HCT116 (cell line): ENCODE measurements around the gene ALG13. TPM values are rescaled to one million over a fixed set of nuclear protein-coding genes. Genes with fewer than 3 reads are reported as not detected.

Experiments used
- ATAC-seq: fragments of 200-7000 bp; cut with Tn5 transposase; 2 replicates; pipeline ENCODE4 v1.9.1; 2020; ENCODE audit warnings: mild to moderate bottlenecking, moderate library complexity
- BruUV-seq: library from RNA; stranded (reverse); fragments of 400-500 nt; replicated peaks from 2 replicates; lab custom pipeline; 2021; lab: Mats Ljungman, UMichigan
- CTCF ChIA-PET: fragments of 300-600 bp; sonication (Branson Sonifier 250); formaldehyde crosslinking; loops from one replicate; lab custom pipeline; 2021; ENCODE audit warnings: antibody characterized with exemption; lab: Charles Lee
- POLR2A ChIA-PET: fragments of 300-600, 350-600 bp; sonication (Branson Sonifier 250); formaldehyde crosslinking; loops from one replicate; lab custom pipeline; 2021; ENCODE audit warnings: antibody characterized with exemption; lab: Charles Lee
- RAD21 ChIA-PET, 2 experiments: fragments of 300-600 bp; sonication (Branson Sonifier 250); formaldehyde crosslinking; loops; one replicate each; lab custom pipeline; 2023; ENCODE audit warnings: low total read pairs in 2 of 2; ENCODE audit not compliant: uncharacterized antibody in 2 of 2, unreplicated experiment in 2 of 2, low non-redundant PET in 1 of 2; lab: Charles Lee
- DNase-seq: peaks from one replicate; pipeline ENCODE4 v3.0.0-alpha.2; 2010; ENCODE audit warnings: low read depth, low spot score
- H2AFZ ChIP-seq: fragments of 200-600 bp; shearing (Covaris generic), sonication (generic); 2 replicates; pipeline ENCODE4 v1.6.1; 2017; ENCODE audit warnings: low read depth, mixed run types, mixed read lengths, antibody characterized with exemption, low read length; ENCODE audit not compliant: poor library complexity, severe bottlenecking
- H3K27ac ChIP-seq: 2 replicates; pipeline ENCODE4 v1.5.1; 2012; ENCODE audit warnings: low read depth, low read length
- H3K27me3 ChIP-seq: fragments of 200-600 bp; sonication (generic); 2 replicates; pipeline ENCODE4 v1.6.1; 2016; ENCODE audit warnings: mixed run types, low read length, mixed read lengths; ENCODE audit not compliant: insufficient read depth
- H3K36me3 ChIP-seq, 2 experiments: fragments of 200-500 bp in 1 of 2; fragments of 200-600 bp in 1 of 2; sonication (Bioruptor generic) in 1 of 2; sonication (generic) in 1 of 2; 2 replicates each; pipeline versions ENCODE4 v1.5.1 to v1.6.1; 2014 to 2016; ENCODE audit warnings: low read length in 2 of 2, inconsistent platforms in 1 of 2, mixed read lengths in 1 of 2, mixed run types in 1 of 2; ENCODE audit not compliant: insufficient read depth in 2 of 2, control insufficient read depth in 1 of 2
- H3K4me1 ChIP-seq, 2 experiments: fragments of 200-600 bp in 1 of 2; sonication (generic) in 1 of 2; 2 replicates each; pipeline versions ENCODE4 v1.5.1 to v1.6.1; 2012 to 2017; ENCODE audit warnings: low read length in 2 of 2, inconsistent platforms in 1 of 2, mild to moderate bottlenecking in 1 of 2, mixed read lengths in 1 of 2, mixed run types in 1 of 2, moderate library complexity in 1 of 2; ENCODE audit not compliant: insufficient read depth in 2 of 2, control insufficient read depth in 1 of 2
- H3K4me2 ChIP-seq: fragments of 200-600 bp; sonication (generic); 2 replicates; pipeline ENCODE4 v1.6.1; 2017; ENCODE audit warnings: mixed run types, low read length, mixed read lengths
- H3K4me3 ChIP-seq, 2 experiments: fragments of 200-600 bp in 1 of 2; sonication (generic) in 1 of 2; replicated peaks in 1 of 2; 2 replicates each; pipeline ENCODE4 v1.5.1; 2011 to 2016; ENCODE audit warnings: low read length in 2 of 2, control low read depth in 1 of 2, low read depth in 1 of 2, mild to moderate bottlenecking in 1 of 2, mixed read lengths in 1 of 2, mixed run types in 1 of 2
- H3K79me2 ChIP-seq: fragments of 200-600 bp; sonication (generic); 2 replicates; pipeline ENCODE4 v1.6.1; 2017; ENCODE audit warnings: mild to moderate bottlenecking, mixed run types, low read length, moderate library complexity, mixed read lengths; ENCODE audit not compliant: insufficient read depth
- H3K9ac ChIP-seq: fragments of 200-600 bp; sonication (generic); 2 replicates; pipeline ENCODE4 v1.6.1; 2016; ENCODE audit warnings: low read length, mixed read lengths
- H3K9me2 ChIP-seq: fragments of 200-600 bp; sonication (generic), shearing (Covaris generic); 2 replicates; pipeline ENCODE4 v1.6.1; 2017; ENCODE audit warnings: mixed run types, mild to moderate bottlenecking, moderate library complexity; ENCODE audit not compliant: insufficient read depth
- H3K9me3 ChIP-seq, 2 experiments: fragments of 200-500 bp in 1 of 2; fragments of 200-600 bp in 1 of 2; sonication (Bioruptor generic) in 1 of 2; sonication (generic) in 1 of 2; 2 replicates each; pipeline ENCODE4 v1.6.1; 2014 to 2017; ENCODE audit warnings: low read length in 2 of 2, mixed read lengths in 2 of 2, inconsistent platforms in 1 of 2, low read depth in 1 of 2, mild to moderate bottlenecking in 1 of 2, mixed run types in 1 of 2, moderate library complexity in 1 of 2; ENCODE audit not compliant: control insufficient read depth in 1 of 2, insufficient read depth in 1 of 2
- H4K20me1 ChIP-seq: fragments of 200-600 bp; sonication (generic), shearing (Covaris generic); 2 replicates; pipeline ENCODE4 v1.6.1; 2017; ENCODE audit warnings: mixed run types, mild to moderate bottlenecking, moderate library complexity; ENCODE audit not compliant: insufficient read depth
- ATF3 ChIP-seq: IDR thresholded peaks from 2 replicates; pipeline ENCODE4 v1.6.1; 2012
- CBX3 ChIP-seq: IDR thresholded peaks from 2 replicates; pipeline ENCODE4 v1.6.1; 2012; ENCODE audit warnings: low read depth
- CTCF ChIP-seq, 3 experiments: fragments of 200-600 bp in 1 of 3; sonication (generic) in 1 of 3; IDR thresholded peaks in 2 of 3; conservative IDR thresholded peaks in 1 of 3; 2 replicates each; pipeline ENCODE4 v1.5.1; 2012 to 2017; ENCODE audit warnings: low read depth in 2 of 3, low read length in 2 of 3, antibody characterized with exemption in 1 of 3, borderline replicate concordance in 1 of 3, control low read depth in 1 of 3, mild to moderate bottlenecking in 1 of 3, mixed read lengths in 1 of 3, mixed run types in 1 of 3, moderate library complexity in 1 of 3; ENCODE audit not compliant: insufficient read depth in 1 of 3
- EGR1 ChIP-seq: IDR thresholded peaks from 2 replicates; pipeline ENCODE4 v1.6.1; 2012; ENCODE audit warnings: low read depth
- ELF1 ChIP-seq: IDR thresholded peaks from 2 replicates; pipeline ENCODE4 v1.6.1; 2012; ENCODE audit warnings: low read depth, borderline replicate concordance
- EZH2 ChIP-seq: fragments of 200-600 bp; sonication (generic); IDR thresholded peaks from 2 replicates; pipeline ENCODE4 v1.6.1; 2017; ENCODE audit warnings: antibody characterized with exemption, mixed run types
- EZH2phosphoT487 ChIP-seq: fragments of 200-600 bp; IDR thresholded peaks from 2 replicates; pipeline ENCODE4 v1.6.1; 2018; ENCODE audit warnings: antibody characterized with exemption, borderline replicate concordance
- FOSL1 ChIP-seq: IDR thresholded peaks from 2 replicates; pipeline ENCODE4 v1.6.1; 2012; ENCODE audit warnings: low read depth
- JUND ChIP-seq: IDR thresholded peaks from 2 replicates; pipeline ENCODE4 v1.6.1; 2012
- MAX ChIP-seq: IDR thresholded peaks from 2 replicates; pipeline ENCODE4 v1.6.1; 2012
- POLR2A ChIP-seq: IDR thresholded peaks from 2 replicates; pipeline ENCODE4 v1.7.0; 2011; ENCODE audit warnings: borderline replicate concordance; ENCODE audit not compliant: insufficient read depth, insufficient read length; ENCODE audit errors: extremely low read depth
- RAD21 ChIP-seq: IDR thresholded peaks from 2 replicates; pipeline ENCODE4 v1.6.1; 2012; ENCODE audit warnings: low read depth, mild to moderate bottlenecking
- SIN3A ChIP-seq: IDR thresholded peaks from 2 replicates; pipeline ENCODE4 v1.6.1; 2012; ENCODE audit warnings: low read depth
- SP1 ChIP-seq: IDR thresholded peaks from 2 replicates; pipeline ENCODE4 v1.6.1; 2012; ENCODE audit warnings: low read depth
- SRF ChIP-seq: IDR thresholded peaks from 2 replicates; pipeline ENCODE4 v1.6.1; 2012; ENCODE audit warnings: low read depth
- TCF7L2 ChIP-seq: IDR thresholded peaks from 2 replicates; pipeline ENCODE4 v1.7.0; 2011; ENCODE audit warnings: borderline replicate concordance, inconsistent platforms; ENCODE audit not compliant: insufficient read depth, insufficient read length; ENCODE audit errors: extremely low read depth
- YY1 ChIP-seq: IDR thresholded peaks from 2 replicates; pipeline ENCODE4 v1.6.1; 2011; ENCODE audit warnings: low read length, low read depth, moderate library complexity, mild to moderate bottlenecking; ENCODE audit not compliant: insufficient replicate concordance; ENCODE audit errors: extremely low read depth
- ZBTB33 ChIP-seq: IDR thresholded peaks from 2 replicates; pipeline ENCODE4 v1.6.1; 2011; ENCODE audit warnings: mild to moderate bottlenecking, low read length, moderate library complexity; ENCODE audit not compliant: insufficient replicate concordance; ENCODE audit errors: extremely low read depth
- ZFX ChIP-seq: fragments of 450-650 bp; IDR thresholded peaks from 2 replicates; pipeline ENCODE4 v1.6.1; 2017
- intact Hi-C: fragments of 100-400 bp; cut with micrococcal nuclease; formaldehyde crosslinking; loops from 2 replicates; pipeline ENCODE4 v1.10.0; 2022
- total RNA-seq: library from RNA; stranded (reverse); gene quantifications from one replicate; pipeline ENCODE4 v1.2.1, GENCODE V29; 2021; ENCODE audit not compliant: unreplicated experiment

ALG13 gene
- total RNA-seq, 1 experiment from 2014 or later = 50.4 TPM

GRCh38 chrX:111662292-111662691 lies 18.7 kb upstream of the ALG13 start:
- H3K9me3 ChIP-seq = no peaks in the 10 kb centered on the region
- no peaks in the 10 kb centered on the region for H3K9me2 ChIP-seq
- POLR2A ChIA-PET = no interaction called here
- H3K4me3 ChIP-seq = no peak overlapping the region
- RAD21 ChIA-PET = no interaction called here
- TF ChIP-seq SIN3A (no peak), CBX3 (no peak), CTCF (IDR thresholded peaks at IDR 0.05 in 2 of 3, conservative IDR thresholded peaks at IDR 0.05 in 1 of 3; ENCODE audit: borderline replicate concordance in 1 of 3, insufficient read depth in 1 of 3, low read depth in 2 of 3, low read length in 2 of 3) (no peak), YY1 (no peak), ZBTB33 (no peak), SRF (no peak), ELF1 (no peak), FOSL1 (no peak), ATF3 (no peak), EZH2 (no peak), JUND (no peak), EZH2phosphoT487 (no peak), SP1 (no peak), TCF7L2 (no peak), POLR2A (no peak), RAD21 (no peak), ZFX (no peak), EGR1 (no peak), MAX (no peak)
- no peaks in the 10 kb centered on the region for H3K27me3 ChIP-seq
- no peaks in the 10 kb centered on the region for H4K20me1 ChIP-seq
- H2AFZ ChIP-seq = no peak overlapping the region
- H3K36me3 ChIP-seq = no peaks in the 10 kb centered on the region
- intact Hi-C loops = no loop called here
- no peaks in the 10 kb centered on the region for H3K4me1 ChIP-seq
- BruUV-seq = no TSS peak
- no peak for DNase-seq
- H3K79me2 ChIP-seq = no peaks in the 10 kb centered on the region
- no peak for ATAC-seq
- H3K9ac ChIP-seq = no peak overlapping the region
- H3K27ac ChIP-seq = no peak overlapping the region
- CTCF ChIA-PET = no interaction called here
- H3K4me2 ChIP-seq = no peak overlapping the region
